Left hindlimb (tissue), 1 donor: ENCODE measurements around the gene HFM1.
"Not testable (repeated sequence)": the region's sequence is repeated elsewhere in the genome, so short reads cannot be mapped to it uniquely, and the experiment has no call there.

ENCODE experiments used
- DNase-seq: peaks from one replicate; pipeline ENCODE4 v3.0.0-alpha.2; 2018

HFM1 gene

GRCh38 chr1:91404151-91405012 lies at the start of gene HFM1:
Gene HFM1, minus strand, starts transcription at chr1:91404837. Its CDS starts 3,755 bp downstream, at chr1:91401082.
- peak; percentile 90 for DNase-seq

- no peak for DNase-seq
Measured at GRCh38 chr1:91454136-91454535, 49.5 kb upstream of the HFM1 start.

GRCh38 chr1:91450260-91450659 lies 45.6 kb upstream of the HFM1 start:
- no peak for DNase-seq

- not testable (repeated sequence) for DNase-seq
Measured at GRCh38 chr1:91447782-91448181, 43.1 kb upstream of the HFM1 start.

GRCh38 chr1:91441980-91442379 lies 37.3 kb upstream of the HFM1 start:
- not testable (repeated sequence) for DNase-seq

- DNase-seq: no peak
Measured at GRCh38 chr1:91440847-91441246, 36.2 kb upstream of the HFM1 start.

GRCh38 chr1:91439016-91439415 lies 34.4 kb upstream of the HFM1 start:
- no peak for DNase-seq

GRCh38 chr1:91428182-91428798 lies 23.7 kb upstream of the HFM1 start:
- DNase-seq: no peak

- no peak for DNase-seq
Measured at GRCh38 chr1:91427741-91428140, 23.1 kb upstream of the HFM1 start.

- not testable (repeated sequence) for DNase-seq
Measured at GRCh38 chr1:91422523-91422922, 17.9 kb upstream of the HFM1 start.

GRCh38 chr1:91412371-91412770 lies 7.7 kb upstream of the HFM1 start:
- DNase-seq: no peak

GRCh38 chr1:91406773-91407389 lies 2.2 kb upstream of the HFM1 start:
- no peak for DNase-seq

- DNase-seq: no peak
Measured at GRCh38 chr1:91402023-91402422, 2.6 kb downstream of the HFM1 start.

GRCh38 chr1:91400133-91400725 lies 4.4 kb downstream of the HFM1 start:
- DNase-seq: no peak

- DNase-seq: no peak
Measured at GRCh38 chr1:91398291-91398690, 6.3 kb downstream of the HFM1 start.

GRCh38 chr1:91397605-91398004 lies 7.0 kb downstream of the HFM1 start:
- no peak for DNase-seq

- no peak for DNase-seq
Measured at GRCh38 chr1:91393042-91393441, 11.6 kb downstream of the HFM1 start.

- DNase-seq: no peak
Measured at GRCh38 chr1:91386109-91386508, 18.5 kb downstream of the HFM1 start.

- no peak for DNase-seq
Measured at GRCh38 chr1:91383456-91383855, 21.2 kb downstream of the HFM1 start.

- no peak for DNase-seq
Measured at GRCh38 chr1:91381844-91382243, 22.8 kb downstream of the HFM1 start.

GRCh38 chr1:91374086-91374485 lies 30.6 kb downstream of the HFM1 start:
- DNase-seq: no peak

GRCh38 chr1:91372230-91372629 lies 32.4 kb downstream of the HFM1 start:
- not testable (repeated sequence) for DNase-seq

GRCh38 chr1:91349524-91349923 lies 55.1 kb downstream of the HFM1 start:
- no peak for DNase-seq

GRCh38 chr1:91346824-91347223 lies 57.8 kb downstream of the HFM1 start:
- no peak for DNase-seq
